CD4-positive, alpha-beta T cell treated with Interleukin-6 at 100 ng/mL for 8 hours (primary cell): ENCODE measurements around the gene RPS6KB2.

Source experiments
- DNase-seq: peaks from one replicate; pipeline ENCODE4 v3.0.0-alpha.2; 2020; ENCODE audit warnings: mixed read lengths, low spot score

Gene RPS6KB2

DNA sequence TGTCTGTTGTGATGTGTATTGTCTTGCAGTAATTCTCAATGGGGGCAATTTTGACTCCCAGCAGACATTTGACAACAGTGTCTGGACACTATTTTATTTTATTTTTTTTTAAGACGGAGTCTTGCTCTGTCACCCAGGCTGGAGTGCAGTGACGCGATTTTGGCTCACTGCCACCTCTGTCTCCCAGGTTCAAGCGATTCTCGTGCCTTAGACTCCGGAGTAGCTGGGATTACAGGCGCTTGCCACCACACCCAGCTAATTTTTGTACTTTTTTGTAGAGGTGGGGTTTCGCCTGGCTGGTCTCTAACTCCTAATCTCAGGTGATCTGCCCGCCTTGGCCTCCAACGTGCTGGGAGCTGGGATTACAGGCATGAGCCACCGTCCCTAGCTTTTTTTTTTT, 1.4 kb downstream of the RPS6KB2 start:
- DNase-seq, result no peak

DNA sequence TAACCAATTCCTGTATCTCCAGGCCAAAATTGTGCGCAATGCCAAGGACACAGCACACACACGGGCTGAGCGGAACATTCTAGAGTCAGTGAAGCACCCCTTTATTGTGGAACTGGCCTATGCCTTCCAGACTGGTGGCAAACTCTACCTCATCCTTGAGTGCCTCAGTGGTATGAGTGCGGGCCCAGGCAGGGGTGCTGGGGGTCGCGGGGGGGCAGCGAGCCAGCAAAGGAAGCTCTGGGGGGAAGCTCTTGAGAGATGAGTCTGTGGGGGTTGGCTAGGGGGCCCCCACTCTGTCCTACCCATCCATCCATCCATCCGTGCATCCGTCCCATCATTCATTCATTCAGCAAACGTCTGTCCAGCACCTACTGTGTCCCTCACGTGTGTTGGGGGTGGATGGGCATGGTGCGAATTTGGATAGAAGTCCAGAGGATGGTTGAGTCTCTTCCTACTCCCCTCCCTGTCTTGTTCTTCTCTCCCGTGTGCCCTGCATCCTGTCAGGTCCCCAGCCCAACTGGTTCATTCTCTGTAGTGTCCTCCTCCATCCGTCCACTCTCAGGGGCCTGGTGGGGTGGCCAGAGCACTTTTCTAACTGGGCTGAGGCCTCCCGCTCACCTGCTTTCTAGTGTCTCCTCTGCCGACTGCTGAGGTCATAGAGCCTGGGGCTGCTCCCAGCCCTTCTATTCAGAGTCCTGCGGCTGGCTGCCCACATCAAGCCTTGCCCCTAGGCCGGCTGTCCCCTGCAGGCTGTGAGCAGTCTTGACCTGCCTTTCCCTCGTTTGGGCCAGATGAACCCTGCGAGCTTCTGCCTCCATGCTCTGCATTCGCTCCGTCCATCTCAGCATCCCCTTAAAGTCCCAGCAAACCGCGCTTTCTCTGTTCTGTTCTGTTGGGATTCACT, 3.3 kb downstream of the RPS6KB2 start:
- DNase-seq, result no peak

DNA sequence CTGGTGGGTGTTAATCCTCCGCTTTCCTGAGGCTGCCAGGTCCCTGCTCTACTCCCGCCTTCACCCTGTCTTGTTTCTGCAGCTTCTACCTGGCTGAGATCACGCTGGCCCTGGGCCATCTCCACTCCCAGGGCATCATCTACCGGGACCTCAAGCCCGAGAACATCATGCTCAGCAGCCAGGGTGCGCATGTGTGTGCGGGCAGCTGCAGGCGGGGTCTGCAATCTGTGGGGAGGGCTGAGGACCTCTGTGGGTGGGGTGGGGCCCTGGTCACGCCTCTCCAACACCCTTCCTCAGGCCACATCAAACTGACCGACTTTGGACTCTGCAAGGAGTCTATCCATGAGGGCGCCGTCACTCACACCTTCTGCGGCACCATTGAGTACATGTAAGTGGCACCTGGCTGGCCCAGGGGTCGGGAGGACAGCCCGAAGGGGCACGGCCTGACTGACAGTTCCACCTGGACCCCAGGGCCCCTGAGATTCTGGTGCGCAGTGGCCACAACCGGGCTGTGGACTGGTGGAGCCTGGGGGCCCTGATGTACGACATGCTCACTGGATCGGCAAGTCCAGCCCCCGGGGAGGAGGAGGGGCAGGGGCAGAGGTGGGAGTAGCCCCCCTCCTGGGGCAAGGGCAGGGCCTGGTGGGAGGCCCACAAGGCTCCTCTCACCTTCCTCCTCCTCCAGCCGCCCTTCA, 4.5 kb downstream of the RPS6KB2 start:
- no peak for DNase-seq

GRCh38 chr11:67433536-67434394, 5.5 kb downstream of the RPS6KB2 start:
- DNase-seq, result no peak

- DNase-seq, result no peak
Measured at GRCh38 chr11:67434395-67434881, 6.1 kb downstream of the RPS6KB2 start.

DNA sequence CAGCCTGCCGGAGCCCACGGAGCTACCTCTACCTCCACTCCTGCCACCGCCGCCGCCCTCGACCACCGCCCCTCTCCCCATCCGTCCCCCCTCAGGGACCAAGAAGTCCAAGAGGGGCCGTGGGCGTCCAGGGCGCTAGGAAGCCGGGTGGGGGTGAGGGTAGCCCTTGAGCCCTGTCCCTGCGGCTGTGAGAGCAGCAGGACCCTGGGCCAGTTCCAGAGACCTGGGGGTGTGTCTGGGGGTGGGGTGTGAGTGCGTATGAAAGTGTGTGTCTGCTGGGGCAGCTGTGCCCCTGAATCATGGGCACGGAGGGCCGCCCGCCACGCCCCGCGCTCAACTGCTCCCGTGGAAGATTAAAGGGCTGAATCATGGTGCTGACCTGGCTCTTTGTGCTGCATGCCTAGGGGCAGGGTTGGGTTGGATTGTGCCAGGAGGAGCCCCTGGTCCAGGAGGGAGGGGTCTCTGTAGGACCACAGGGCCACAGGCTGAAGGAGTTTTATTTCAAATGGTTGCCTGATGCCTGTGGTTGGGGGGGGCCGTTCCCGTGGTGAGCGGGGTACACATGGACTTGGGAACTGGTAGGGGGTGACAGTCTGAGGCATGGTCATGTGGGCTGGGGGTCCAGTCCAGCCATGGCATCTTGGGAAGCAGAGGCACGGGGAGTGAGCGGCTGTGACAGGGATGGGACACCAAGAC, 6.9 kb downstream of the RPS6KB2 start:
- DNase-seq, result no peak

DNA sequence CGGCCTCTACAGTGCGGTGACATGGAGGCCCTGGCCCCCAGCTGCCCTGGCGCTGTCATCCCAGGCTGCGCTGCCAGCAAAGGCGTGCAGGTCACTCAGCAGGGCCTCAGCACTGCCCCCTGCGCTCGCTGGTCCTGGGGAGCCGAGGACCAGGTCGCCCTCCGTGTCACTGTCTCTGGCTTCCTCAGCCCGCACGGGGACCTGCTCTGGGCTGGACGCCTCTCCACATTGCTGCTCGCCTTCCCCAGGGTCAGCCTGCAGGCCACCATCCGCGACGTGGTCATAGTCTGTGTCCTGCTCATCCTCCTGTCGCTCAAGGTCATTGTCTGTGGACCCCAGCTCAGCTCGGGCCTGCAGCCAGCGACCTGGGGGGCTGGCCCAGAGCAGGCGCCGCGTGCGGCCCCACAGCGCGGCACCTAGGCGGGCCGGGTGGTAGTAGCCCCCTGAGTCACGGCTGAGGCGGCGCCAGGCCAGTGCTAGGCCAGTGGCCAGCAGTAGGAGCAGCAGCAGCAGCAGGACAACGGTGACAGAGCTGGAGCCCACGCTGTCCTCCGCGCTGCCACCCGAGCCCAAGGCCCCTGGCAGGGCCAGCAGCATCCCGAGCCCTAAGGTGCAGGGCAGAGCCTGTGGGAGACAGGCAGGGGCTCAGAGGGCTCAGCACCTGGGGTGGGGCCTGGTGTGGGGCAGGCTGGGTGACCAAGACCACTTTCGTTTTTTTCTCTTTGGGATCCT, 7.6 kb downstream of the RPS6KB2 start:
- no peak for DNase-seq

GRCh38 chr11:67436459-67437081, 8.3 kb downstream of the RPS6KB2 start:
- peak; percentile 80 for DNase-seq

GRCh38 chr11:67437082-67437808, 9.0 kb downstream of the RPS6KB2 start, which contains the start of gene PTPRCAP:
Gene PTPRCAP, minus strand, starts transcription at chr11:67437682. Its CDS starts 63 bp downstream, at chr11:67437619.
- DNase-seq, result peak; percentile 87

- DNase-seq, result no peak
Measured at GRCh38 chr11:67437809-67438157, 9.5 kb downstream of the RPS6KB2 start.

DNA sequence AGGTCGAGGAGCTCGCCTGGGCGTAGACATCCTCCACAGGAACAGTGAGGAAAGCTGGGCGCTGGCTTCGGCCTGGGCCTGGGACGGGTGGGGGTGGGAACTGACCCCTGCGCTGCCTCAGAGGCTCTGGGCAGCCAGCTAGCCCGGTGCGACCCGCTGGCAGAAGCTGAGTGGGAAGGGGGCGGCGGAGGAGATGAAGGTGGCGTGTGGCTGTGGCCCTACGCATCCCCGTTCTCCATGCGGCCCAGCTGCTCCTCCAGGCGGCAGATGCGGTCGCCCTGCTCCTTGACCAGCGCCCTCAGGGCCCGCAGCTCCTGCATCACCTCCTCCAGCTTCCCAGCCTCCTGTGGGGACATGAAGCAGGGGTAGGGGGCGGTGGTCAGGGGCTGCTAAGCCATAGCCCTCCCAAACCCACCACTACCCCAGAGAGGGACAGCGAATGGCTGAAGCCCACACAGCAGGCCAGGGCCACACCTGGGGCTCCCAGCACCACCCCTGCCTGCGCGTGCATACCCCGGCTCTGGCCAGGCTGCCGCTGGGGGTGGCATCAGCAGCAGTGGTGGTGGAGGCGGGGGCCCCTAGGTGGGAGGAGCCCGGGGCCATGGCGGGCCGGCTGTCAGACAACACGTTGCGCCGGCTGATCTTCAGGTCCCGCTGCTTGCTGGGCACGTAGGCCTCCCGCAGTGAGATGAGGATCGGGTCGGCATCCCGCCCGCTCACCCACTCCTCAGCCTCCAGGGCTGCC, 10.0 kb downstream of the RPS6KB2 start:
- peak; percentile 74 for DNase-seq

- no peak for DNase-seq
Measured at GRCh38 chr11:67439321-67440228, 11.3 kb downstream of the RPS6KB2 start.

- DNase-seq, result peak; percentile 43
Measured at GRCh38 chr11:67440229-67441097, 12.2 kb downstream of the RPS6KB2 start.

DNA sequence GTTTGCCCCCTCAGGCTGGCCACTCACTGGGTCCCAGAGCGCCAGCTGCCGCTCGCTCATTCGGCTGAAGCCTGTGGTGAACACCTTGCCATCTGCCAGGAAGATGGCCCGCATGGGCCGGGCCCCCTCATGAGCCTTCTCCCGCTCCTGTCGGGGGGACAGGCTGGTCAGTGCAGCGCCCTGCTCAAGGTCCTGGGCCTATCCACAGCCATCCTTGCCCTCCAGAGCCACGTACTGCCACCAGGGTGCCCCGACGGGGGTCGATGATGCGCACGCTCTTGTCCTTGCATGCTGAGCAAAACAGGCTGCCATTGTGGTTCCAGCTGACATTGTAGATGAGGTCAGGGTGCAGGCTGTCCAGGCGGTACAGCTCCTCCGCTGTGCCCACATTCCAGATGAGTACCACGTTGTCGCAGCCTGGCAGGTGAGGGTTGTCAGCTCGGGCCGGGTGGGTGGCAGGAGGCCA, 12.8 kb downstream of the RPS6KB2 start:
- no peak for DNase-seq

DNA sequence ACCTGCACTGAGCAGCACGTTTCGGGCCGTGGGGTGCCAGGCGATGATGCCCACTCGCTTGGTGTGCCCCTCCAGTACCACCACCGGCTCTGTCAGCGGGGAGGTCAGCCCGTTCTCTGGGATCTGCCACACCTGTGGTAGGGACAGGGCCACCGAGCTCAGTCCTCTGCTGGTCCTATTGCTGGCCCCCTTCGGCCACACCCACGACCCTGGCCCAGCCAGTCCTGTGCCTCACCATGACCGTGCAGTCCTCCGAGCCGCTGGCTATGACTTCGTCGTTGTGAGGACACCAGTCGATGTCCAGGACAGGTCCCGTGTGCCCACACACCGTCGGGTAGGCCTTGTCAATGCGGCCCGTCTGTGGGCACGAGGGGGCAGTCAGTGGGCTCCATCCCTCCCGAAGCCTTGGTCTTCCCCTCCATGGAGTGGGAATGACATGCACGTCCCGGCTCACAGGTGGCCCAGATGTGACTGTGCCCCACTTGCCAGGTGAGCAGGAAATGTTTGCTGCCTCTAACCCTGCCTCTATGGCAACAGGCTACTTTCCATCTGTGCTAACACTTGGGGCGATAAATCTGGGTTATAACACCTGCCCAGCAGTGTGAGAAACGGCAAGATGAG, 13.5 kb downstream of the RPS6KB2 start:
- no peak for DNase-seq
